ENCODE results near the gene ABLIM3. TPM values are rescaled to one million over a fixed set of nuclear protein-coding genes. Genes with fewer than 3 reads are reported as not detected.
A peak's percentile ranks its signal among the peaks of the same experiment; 100 is the strongest.

ABLIM3 gene
- total RNA-seq, 1 donor: 32.8 TPM

DNA sequence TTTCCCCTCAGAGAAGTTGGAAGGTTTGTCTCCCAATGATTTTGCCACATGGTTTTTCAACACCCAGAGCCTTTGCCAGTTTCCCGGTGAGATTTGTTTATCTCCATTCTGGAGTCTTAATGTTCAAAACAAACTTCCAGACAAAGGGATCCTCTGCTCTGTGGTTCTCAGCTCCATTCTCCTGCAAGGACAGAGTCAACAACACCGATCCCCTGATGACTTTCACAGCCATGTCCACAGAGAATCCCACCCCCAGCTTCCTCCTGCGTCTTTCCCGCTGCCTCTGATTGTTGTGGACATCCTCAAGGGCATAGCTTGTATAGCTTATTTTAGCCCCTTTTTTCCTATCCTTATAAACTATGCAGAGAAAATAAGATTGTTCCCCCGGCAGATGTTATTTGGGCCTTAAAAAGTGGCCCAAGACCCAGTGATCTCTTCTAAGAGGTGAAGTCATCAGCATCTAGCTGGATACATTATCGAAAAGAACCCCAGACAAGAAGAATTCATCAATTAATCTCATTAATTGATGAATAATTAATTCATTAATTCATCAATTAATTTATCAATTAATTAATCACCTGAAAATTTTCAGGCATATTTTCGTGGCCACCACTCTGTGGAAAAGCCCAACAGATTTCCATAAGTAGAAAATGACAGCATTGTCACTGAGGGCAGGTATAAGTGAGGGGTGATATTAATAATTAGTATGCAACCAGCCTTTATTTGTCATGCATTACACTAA is 2.9 kb upstream of the ABLIM3 start:
- no peak for DNase-seq (ENCODE audit: low read depth)
- TF ChIP-seq, protein P1, sequence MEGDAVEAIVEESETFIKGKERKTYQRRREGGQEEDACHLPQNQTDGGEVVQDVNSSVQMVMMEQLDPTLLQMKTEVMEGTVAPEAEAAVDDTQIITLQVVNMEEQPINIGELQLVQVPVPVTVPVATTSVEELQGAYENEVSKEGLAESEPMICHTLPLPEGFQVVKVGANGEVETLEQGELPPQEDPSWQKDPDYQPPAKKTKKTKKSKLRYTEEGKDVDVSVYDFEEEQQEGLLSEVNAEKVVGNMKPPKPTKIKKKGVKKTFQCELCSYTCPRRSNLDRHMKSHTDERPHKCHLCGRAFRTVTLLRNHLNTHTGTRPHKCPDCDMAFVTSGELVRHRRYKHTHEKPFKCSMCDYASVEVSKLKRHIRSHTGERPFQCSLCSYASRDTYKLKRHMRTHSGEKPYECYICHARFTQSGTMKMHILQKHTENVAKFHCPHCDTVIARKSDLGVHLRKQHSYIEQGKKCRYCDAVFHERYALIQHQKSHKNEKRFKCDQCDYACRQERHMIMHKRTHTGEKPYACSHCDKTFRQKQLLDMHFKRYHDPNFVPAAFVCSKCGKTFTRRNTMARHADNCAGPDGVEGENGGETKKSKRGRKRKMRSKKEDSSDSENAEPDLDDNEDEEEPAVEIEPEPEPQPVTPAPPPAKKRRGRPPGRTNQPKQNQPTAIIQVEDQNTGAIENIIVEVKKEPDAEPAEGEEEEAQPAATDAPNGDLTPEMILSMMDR (IDR thresholded peaks at IDR 0.05; ENCODE audit: insufficient read depth, low read depth, low read length): no peak
- H3K4me3 ChIP-seq (ENCODE audit: low read depth, low read length): no peak overlapping the region

DNA sequence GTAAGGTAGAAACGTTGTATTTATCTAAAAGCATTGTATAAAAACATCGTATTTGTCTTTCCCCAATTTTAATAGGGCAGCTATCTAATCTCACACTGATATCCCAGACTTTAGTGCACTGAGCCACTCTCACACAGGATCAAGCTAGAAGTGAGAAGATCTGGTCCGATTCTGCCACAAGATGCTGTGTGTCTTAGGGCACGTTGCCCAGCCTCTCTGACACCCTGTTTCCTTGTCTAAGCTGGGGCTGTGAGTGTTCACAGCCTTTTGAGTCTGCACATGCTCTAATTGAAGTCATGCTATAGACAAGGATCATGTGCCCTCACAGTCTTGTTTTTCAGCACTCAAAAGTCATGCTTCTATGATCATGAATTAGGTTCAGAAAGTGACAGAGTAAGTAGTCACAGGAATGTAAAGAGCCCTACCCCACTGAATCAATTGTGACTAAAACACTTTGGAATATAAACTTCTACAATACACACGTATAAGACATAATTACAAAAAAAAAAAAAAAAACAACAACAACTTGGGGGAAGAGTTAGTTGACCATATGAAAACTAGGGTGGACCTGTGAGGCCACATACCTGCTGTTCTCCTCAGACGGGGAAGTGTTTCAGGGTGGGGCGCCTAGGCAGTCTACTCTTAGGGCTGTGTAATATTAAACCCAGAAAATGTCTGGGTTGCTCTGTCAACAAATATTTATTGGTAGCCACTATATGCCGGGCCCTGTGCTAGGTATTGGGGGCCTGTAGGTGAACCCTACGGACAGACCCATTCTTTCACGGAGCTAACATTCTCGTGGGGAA is 893 bp upstream of the ABLIM3 start:
- no peak for DNase-seq (ENCODE audit: low read depth)
- no peak overlapping the region for H3K4me3 ChIP-seq (ENCODE audit: low read depth, low read length)
- TF ChIP-seq, protein P1 (IDR thresholded peaks at IDR 0.05; ENCODE audit: insufficient read depth, low read depth, low read length): no peak

DNA sequence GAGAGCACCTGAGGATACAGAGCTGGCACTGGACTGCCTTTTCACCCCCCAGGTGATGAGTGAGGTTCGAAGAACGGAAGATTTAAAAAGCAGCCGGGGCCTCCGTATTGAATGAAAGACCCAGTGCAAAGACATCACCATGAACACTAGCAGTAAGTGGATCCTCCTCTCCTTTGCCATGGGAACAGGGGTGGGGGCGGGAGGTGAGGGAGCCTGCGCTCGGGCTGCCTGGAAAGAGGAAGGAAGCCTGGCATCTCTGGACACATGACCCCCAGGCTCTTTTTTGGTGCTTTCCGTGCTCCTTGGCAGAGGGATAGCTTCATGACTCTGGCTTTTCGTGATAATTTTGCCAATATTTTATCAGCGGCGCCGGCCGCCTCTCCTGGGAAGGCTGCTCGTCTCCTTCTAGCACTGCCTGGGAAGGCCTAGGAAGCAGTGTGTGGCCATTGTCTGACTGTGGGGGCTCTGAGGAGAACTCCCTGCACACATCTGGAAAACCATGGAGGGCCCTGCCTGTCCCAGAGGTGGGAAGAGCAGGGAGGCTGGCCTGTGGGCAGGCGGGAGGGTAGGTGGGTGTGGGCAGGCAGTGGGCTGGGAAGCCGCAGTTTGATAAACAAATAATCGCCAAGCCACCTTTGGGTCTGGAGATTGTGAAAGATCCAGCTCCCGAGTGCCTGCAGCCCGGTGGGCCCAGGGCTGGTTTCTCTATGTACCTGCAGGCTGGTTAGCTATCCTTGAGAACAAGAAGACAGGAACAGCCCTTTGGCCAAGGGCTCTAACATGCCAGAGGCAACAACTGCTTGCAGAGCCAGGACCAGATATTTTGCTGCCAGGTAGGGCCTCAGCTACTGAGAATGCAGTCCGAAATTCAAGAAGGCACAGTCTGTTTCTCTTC is 911 bp downstream of the ABLIM3 start:
- H3K4me3 ChIP-seq (ENCODE audit: low read depth, low read length): peak overlapping the region; percentile 88
- TF ChIP-seq, protein P1 (IDR thresholded peaks at IDR 0.05; ENCODE audit: insufficient read depth, low read depth, low read length): no peak
- no peak for DNase-seq (ENCODE audit: low read depth)

DNA sequence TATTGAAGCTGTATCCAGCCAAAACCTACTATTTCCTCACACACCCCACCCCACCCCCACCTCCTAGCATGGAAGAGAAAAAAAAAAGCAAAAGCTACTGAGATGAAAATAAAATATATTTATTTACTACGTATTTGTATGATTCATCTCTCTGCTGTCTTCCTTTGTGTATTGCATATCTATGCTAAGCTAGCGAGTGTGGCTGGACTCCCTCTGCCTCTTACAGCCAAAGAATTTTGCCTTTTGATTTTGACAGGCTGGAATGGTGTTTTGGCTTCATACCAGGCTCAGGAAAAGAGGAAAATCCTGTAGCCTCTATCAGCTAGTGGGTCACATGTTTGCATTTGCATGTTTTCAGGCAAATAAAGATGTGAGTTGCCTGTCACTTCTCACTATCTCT is 2.2 kb downstream of the ABLIM3 start:
- DNase-seq (ENCODE audit: low read depth): peak; percentile 88
- H3K4me3 ChIP-seq (ENCODE audit: low read depth, low read length): peak overlapping the region; percentile 34
- TF ChIP-seq, protein P1 (IDR thresholded peaks at IDR 0.05; ENCODE audit: insufficient read depth, low read depth, low read length): no peak

DNA sequence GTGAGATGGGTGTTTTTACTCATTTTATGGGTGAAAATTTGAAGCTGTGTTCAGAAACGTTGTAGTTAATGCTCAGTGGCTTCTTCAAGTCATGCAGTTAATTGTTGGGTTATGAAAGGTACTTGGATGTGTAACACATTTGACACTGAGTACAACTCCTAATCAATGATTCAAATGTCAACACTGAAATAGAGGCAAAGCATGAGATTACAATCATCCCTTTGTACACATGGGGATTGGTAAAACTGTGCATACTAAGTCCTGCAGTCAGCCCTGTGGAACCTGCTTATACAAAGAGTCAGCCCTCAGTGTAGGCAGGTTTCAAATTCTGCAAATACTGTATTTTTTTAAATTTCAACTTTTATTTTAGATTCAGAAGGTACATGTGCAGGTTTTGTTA is 3.3 kb downstream of the ABLIM3 start:
- H3K4me3 ChIP-seq (ENCODE audit: low read depth, low read length): peak overlapping the region; percentile 34
- TF ChIP-seq, protein P1 (IDR thresholded peaks at IDR 0.05; ENCODE audit: insufficient read depth, low read depth, low read length): no peak
- DNase-seq (ENCODE audit: low read depth): no peak

DNA sequence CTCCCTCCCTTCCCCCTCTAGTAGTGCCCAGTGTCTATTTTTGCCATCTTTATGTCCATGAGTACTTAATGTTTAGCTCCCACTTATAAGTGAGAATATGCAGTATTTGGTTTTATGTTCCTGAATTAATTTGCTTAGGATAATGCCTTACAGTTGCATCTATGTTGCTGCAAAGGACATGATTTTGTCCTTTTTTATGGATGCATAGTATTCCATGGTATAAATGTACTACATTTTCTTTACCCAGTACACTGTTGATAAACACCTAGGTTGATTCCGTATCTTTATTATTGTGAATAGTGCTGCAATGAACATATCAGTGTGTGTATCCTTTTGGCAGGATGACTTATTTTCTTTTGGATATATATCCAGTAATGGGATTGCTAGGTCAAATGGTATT is 3.8 kb downstream of the ABLIM3 start:
- no peak overlapping the region for H3K4me3 ChIP-seq (ENCODE audit: low read depth, low read length)
- DNase-seq (ENCODE audit: low read depth): no peak
- TF ChIP-seq, protein P1 (IDR thresholded peaks at IDR 0.05; ENCODE audit: insufficient read depth, low read depth, low read length): no peak

Data from fibroblast of villous mesenchyme (primary cell).